NCI-H146 treated with DMSO at 0.1 percent for 48 hours (cell line): ENCODE results near the gene KCNJ1.

Source experiments
- DNase-seq: peaks from one replicate; lab custom pipeline; 2025; ENCODE audit not compliant: unreplicated experiment; lab: John Stamatoyannopoulos, UW

Gene KCNJ1

DNA sequence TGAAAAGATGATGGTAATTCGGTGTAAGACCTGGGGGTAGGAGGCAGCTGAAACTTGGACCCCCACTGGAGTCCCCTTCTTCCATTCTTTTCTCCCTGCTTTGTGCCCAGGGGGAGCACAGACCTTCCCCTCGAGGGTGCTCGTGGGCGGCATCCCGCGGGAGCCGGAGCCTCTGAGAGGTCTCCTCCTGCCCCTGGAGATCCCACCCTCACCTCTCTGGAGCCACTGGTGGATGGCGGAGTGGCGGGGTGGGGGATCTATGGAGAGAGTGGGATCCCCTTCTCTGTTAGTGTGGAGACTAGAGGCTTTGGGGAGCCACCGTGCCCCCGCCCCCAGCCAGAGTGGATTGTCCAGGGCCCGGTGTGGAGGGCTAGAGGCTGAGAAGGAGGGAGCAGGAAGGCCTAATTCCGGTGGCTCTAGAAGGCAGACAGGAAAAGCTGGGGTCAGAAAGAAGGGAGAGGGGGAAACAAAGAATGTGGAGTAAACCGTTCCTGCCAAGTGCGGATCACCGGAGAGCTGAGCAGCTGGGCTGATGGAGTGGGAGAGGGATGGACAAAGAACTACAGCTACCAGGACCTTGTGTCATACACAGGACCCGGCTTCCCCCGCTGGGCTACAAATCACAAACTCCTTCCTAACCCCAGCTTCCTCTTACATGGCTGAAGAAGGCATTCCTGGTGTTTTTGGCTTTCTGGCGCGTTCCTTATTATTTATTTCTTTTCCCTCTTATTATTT lies 41.9 kb downstream of the KCNJ1 start:
- DNase-seq = no peak

DNA sequence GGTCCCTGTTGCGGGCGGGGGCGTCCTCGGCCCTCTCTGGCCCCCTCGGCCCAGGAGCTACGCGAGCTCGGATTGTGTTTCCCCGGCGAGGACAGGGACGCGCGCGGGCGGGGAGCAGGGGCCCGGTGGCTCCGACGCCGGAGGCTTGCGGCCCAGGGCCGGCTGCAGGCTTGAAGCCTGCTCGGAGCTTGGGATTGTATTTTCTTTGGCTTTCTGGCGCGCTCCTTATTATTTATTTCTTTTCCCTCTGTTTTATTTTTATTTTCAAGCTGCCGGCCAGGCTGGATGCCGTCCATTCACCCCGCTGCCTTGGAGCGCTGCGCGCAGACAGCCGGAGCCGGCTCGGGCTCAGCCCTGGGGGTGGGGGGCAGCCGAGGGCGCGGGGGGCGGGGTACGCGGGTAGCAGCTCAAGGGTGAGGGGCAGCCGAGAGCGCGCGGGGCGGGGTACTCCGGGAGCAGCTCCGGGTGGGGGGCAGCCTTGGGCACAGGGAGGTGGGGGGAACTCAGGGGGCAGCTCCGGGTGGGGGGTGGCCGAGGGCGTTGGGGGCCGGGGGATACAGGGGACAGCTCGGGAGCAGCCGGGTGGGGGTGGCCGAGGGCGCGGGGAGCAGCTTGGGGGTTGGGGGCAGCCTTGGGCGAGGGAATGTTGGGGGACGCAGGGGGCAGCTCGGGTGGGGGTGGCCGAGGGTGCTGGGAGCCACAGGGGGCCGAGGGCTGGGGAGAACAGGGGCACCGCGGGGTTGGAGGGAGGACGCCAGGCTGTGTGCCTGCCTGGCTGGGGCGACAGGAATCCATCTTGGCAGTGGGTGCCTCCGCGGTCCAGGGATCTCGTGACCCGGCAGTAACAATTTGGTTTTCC lies 42.7 kb downstream of the KCNJ1 start:
- no peak for DNase-seq

GRCh38 chr11:128823753-128824152 lies 43.3 kb downstream of the KCNJ1 start:
- DNase-seq = no peak

GRCh38 chr11:128822130-128822529 lies 45.0 kb downstream of the KCNJ1 start:
- no peak for DNase-seq

GRCh38 chr11:128821556-128821955 lies 45.5 kb downstream of the KCNJ1 start:
- no peak for DNase-seq

GRCh38 chr11:128819198-128819597 lies 47.9 kb downstream of the KCNJ1 start:
- no peak for DNase-seq

- DNase-seq = no peak
Measured at GRCh38 chr11:128814856-128815705, 52.0 kb downstream of the KCNJ1 start.

DNA sequence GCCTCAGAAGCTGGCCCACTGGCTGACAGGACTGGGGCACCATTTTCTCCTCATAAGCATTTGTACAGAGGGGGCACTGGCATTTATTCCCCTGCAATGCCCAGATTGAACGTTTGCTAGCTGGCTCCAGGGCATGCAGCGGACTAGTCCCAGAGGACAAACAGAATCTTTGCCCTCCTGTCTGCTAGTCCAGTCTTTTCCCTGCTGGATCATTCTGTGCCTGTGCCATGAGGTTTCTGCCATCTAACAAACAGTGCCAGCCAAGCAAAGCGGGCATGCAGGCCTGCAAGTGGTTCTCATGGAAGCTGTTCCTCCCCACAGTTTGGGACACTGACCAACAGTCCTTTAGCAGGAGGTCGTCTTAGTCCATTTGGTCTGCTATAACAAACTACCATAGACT lies 53.4 kb downstream of the KCNJ1 start:
- no peak for DNase-seq

DNA sequence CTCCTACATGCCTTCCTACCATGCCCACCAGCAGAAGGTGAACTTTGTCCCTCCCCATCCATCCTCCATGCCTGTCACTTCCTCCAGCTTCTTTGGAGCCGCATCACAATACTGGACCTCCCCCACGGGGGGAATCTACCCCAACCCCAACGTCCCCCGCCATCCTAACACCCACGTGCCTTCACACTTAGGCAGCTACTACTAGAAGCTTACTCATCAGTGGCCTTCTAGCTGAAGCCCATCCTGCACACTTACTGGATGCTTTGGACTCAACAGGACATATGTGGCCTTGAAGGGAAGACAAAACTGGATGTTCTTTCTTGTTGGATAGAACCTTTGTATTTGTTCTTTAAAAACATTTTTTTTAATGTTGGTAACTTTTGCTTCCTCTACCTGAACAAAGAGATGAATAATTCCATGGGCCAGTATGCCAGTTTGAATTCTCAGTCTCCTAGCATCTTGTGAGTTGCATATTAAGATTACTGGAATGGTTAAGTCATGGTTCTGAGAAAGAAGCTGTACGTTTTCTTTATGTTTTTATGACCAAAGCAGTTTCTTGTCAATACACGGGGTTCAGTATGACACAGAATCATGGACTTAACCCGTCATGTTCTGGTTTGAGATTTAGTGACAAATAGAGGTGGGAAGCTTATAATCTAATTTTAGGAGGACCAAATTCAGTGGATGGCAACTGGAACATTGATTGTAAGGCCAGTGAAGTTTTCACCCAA lies 56.1 kb downstream of the KCNJ1 start:
- no peak for DNase-seq

GRCh38 chr11:128809128-128809527 lies 58.0 kb downstream of the KCNJ1 start:
- DNase-seq = no peak

DNA sequence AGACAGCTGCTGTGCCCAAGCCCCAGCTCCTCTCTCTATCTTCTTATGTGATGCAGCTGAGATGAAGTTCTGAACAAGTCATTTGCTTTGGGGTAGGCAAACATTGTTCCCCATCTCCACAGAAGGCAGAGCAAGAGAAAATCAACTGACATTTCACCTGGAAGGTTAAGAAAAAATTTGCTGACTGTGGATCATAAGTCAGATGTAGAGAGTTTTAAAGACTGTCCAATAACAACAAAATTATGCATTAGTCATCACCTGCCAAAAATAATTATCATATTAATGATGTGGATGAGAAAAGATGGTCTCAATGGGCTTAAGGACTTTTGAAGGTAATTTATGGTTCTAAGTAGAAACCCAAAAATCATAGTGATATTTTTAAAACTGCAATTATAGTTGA lies 59.2 kb downstream of the KCNJ1 start:
- DNase-seq = no peak

DNA sequence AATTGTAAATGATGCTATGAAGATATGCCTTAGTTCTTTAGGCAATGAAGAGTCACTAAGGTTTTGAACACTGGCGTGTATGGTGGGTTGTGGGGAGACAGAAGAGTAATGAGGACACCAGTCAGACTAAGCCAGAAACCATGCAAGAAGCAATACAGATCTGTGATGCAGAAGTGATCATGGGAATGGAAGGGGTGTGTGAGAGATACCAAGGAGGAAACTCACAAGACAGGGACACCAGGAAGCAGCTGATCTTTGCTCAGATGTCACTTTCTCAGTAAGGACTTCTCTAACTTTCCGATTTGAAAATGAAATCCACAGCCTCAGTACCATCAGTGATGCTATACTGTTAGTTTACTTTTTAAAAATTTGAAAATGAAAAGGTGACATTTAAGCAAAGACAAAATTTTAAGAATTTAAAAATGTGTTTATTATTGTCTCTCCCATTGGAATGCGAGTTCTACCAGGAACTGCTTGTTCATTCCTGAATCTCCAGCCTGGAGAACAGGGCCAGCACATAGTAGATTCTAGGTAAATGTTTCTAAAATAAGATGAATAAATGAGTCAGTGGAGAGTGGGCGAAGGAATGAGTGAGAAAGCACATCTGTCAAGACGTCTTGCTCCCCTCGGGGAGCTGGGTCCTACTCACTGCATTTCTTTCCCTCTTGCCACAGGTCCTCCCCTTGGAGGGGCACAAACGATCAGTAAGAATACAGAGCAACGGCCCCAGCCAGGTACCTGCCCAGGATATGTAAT lies 60.4 kb downstream of the KCNJ1 start:
- DNase-seq = no peak

- no peak for DNase-seq
Measured at GRCh38 chr11:128804481-128804880, 62.6 kb downstream of the KCNJ1 start.

DNA sequence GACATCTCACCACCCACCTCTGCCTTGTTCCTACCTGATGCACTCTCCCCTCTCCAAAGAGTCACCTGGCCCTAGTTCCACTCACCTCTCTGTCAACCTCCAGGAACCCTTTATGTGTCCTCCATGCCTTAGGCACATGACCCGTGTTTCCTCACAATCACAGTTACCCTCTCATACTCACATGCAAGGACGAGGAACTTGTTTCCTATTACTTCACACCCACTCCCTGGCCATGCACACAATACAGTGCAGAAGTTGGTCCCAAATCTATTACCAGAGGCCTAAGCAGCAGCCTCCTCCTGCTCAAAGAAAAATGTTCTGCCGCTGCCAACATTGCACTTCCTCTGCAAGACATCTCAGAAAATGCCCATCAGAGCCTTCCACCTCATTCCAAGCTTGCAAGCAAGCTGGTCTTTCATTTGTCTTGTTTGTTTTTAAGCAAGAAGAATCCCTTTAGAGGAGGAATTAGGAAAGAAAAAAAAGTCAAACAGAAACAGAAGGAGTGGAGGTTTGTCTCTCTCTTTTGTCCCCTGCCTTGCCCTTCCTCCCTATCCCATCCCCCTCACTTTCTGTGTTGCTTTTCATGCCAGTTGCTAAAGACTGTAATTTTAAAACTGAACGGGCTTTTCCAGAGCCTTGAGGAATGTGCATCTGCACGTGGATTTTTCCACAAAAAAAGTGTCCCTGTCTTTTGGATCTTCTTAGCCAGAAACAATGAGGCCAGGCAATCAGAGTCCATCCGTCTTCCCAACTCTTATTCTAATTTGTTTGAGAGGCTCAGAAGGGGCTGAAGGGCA lies 63.4 kb downstream of the KCNJ1 start:
- DNase-seq = no peak

DNA sequence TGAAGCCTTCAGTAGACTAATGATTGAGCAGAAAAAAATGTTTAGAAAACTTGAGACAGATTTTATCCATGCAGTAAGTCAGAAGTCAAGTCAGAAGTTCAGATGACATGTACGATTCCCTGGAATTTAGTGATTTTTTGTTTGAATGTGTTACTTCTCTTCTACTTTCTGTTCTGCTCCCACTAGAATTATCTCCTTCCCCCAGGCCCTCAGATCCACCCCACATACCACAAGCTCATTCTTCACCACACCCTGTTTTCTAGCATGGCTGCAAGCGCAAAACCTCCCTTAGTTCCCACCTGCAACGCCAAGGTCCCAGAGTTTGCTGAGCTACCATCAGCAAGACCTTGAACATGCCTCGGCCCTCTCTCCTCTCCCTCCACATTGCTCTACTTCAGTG lies 64.1 kb downstream of the KCNJ1 start:
- no peak for DNase-seq

- no peak for DNase-seq
Measured at GRCh38 chr11:128802358-128802981, 64.6 kb downstream of the KCNJ1 start.

- DNase-seq = no peak
Measured at GRCh38 chr11:128800871-128801417, 66.2 kb downstream of the KCNJ1 start.

- DNase-seq = no peak
Measured at GRCh38 chr11:128796270-128796669, 70.8 kb downstream of the KCNJ1 start.

GRCh38 chr11:128790196-128790595 lies 76.9 kb downstream of the KCNJ1 start:
- DNase-seq = no peak
